CD4-positive, alpha-beta T cell treated with Interleukin-17A for 4 hours (primary cell): ENCODE data around the gene B3GALT4.

Experiments
- DNase-seq: peaks from one replicate; pipeline ENCODE4 v3.0.0-alpha.2; 2020; ENCODE audit warnings: mixed read lengths

B3GALT4 gene

GRCh38 chr6:33315793-33316602 lies 39.1 kb downstream of the B3GALT4 start:
- no peak for DNase-seq

DNA sequence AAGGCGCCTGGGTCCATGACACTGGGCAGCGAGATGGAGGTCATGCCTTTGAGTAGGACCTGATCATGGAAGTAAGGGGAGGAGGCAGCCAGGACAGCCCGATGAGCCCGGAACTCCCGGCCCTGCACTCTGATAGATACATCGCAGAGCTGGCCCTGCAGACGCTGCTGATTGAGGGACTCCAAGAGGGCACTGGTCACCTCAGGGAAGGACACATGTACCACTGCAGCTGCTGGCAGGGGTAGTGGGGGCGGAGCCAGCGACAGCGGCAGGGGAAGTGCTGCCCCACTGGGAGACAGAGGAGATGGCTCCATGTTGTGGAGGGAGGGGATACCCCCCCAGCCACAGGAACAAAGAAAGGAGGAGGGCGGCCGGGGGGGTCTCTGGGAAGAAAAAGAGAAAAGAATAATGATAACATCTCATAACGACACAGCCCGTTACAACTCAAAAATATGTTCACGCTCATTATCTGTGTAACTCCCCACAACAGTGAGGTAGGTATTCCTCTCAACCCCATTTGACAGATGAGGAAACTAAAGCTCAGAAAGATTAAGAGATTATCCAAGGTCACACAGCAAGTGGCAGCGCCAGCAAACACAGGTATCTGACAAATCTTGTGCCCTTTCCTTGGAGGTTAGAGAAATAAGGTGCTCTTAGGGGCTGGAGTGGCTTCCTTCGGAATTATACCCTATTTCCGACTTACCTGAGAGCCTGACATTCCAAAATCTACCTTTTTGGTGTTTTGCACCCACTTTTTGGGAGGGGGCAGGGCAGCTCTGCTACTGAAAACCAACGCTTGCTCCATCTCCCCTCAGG lies 39.9 kb downstream of the B3GALT4 start:
- DNase-seq: no peak

DNA sequence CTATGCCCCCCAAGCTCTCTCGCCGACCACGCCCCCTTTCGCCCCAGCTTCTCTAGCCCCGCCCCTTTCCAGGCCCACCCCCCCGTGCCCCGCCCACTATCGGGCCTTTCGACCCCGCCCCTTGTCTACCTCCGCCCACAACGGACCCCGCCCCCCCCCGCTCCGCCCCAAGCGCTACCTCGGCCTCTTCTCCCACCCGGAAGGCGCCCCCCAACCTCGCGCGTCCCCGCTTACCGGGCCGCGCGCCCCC lies 40.4 kb downstream of the B3GALT4 start:
- no peak for DNase-seq

GRCh38 chr6:33317669-33318425 lies 40.9 kb downstream of the B3GALT4 start, which contains the start of gene ZBTB22:
ZBTB22 (minus strand) TSS chr6:33317744; CDS start chr6:33316916, 828 bp downstream.
- DNase-seq: peak; percentile 99

DNA sequence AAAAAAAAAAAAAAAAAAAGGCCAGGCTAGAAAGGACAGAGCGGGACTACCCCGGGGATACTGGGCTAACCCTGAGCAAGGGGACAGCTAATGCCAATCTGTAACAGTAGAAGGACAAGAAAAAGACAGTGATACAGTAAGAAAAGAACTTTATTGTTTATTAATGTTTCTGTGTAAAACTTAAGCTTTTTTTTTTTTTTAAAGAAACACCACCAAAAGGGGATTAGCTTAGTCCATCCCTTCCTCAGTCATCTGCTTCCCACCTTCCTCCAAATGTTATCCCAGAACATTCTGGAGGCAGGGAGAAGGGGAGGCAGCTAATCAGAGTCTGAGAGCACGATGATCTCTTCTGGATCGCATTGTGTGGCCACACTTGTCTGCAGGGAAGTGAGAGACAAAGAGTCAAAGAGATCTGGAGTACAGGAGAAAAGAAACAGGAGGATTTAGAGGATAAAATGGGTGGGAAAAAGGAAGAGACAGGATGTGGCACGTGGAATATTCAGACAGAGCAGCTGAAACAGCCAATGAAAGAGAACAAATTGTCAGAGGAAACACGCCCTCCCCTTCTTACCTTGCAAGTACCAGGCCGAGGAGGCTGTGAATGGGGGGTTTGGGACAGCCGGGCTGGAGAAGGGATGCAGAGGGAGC lies 41.6 kb downstream of the B3GALT4 start:
- no peak for DNase-seq

- no peak for DNase-seq
Observed at GRCh38 chr6:33319939-33320314, 43.0 kb downstream of the B3GALT4 start.

DNA sequence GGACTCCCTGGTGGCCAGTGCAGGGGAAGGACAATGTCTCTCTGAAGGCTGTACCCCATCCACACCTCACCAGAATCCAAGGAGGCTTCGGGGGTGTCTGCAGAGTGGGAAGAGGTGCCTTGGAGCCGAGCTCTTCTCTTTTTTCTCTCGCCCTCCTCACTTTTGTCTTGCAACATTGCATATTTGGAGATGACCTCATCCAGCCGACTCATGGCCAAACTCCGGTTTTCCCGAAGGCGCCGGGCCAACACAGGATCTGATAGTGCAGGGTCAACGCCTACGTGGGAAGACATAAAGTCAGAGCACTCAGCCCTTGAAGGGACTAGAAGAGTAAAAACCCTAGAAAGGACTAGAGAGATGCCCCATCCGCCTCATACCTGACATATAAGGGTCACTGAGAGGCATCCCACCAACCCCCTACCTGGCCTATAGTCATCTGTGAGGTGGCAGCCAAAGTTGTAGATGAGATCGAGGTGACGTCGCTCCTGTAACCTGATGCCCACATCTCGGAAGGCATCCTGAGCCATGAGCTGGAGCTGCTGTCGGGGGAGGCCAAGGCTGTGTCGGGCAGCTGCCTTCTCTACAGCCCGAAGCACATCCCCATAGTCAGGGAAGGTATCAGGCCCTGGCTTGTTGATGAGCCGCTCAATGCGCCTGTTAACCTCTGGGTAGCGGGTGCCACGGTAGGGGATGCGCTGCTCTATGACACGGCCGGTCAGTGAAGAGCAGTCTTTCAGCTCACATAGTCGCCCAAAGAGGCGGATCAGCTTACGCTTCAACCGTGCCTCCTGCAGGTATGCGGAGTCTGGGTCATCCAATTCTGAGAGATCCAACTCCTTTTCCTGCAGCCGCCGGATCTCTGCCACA lies 43.6 kb downstream of the B3GALT4 start:
- no peak for DNase-seq

GRCh38 chr6:33321227-33321626 lies 44.3 kb downstream of the B3GALT4 start:
- no peak for DNase-seq

- DNase-seq: peak; percentile 33
Observed at GRCh38 chr6:33323623-33323948, 46.7 kb downstream of the B3GALT4 start.

DNA sequence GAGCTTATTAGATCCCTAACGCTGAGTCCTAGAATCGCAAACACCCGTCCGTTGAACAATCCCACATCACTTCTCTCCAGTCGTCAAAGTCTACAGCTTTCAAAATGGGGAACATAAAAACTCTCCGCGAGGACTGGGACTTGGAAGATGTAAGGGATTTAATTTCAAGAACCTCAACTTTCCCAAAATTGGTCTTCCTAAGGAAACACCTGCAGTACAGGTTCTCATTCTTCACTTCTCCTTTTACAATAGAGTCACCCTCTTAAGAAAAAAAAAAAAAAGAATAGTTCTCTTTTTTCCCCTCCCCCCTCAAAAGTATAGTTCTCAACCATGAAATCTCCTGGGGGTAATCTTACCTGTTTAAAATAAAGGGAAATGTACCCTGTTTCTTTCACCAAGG lies 47.2 kb downstream of the B3GALT4 start:
- DNase-seq: no peak
